ENCODE results near the gene ALOX12.
"Not testable (repeated sequence)": the region's sequence is repeated elsewhere in the genome, so short reads cannot be mapped to it uniquely, and the experiment has no call there.

Gene ALOX12

GRCh38 chr17:7047566-7047965, 51.7 kb downstream of the ALOX12 start:
- Histone ChIP-seq H3K4me2 (ENCODE audit: low read length) (no peak overlapping the region), H3K27me3 (ENCODE audit: insufficient read depth, low read length, poor library complexity) (peaks cover 7% of the 10 kb centered on the region), H3K9ac (ENCODE audit: low read length) (no peak overlapping the region), H3K18ac (ENCODE audit: low read length) (no peak overlapping the region), H3K4ac (ENCODE audit: low read depth, low read length) (no peak overlapping the region), H2BK5ac (ENCODE audit: low read length) (no peak overlapping the region), H4K5ac (ENCODE audit: low read length) (no peak overlapping the region), H3K79me1 (ENCODE audit: low read length) (no peaks in the 10 kb centered on the region), H3K4me3 (ENCODE audit: low read length) (no peak overlapping the region), H3K36me3 (ENCODE audit: control insufficient read depth, insufficient read depth, low read length) (no peaks in the 10 kb centered on the region), H2BK120ac (ENCODE audit: low read depth, low read length) (no peak overlapping the region), H3K23ac (ENCODE audit: low read length) (no peak overlapping the region), H3K56ac (ENCODE audit: low read length) (no peak overlapping the region), H3K27ac (ENCODE audit: low read depth, low read length) (no peak overlapping the region), H2BK15ac (replicated peaks; ENCODE audit: low read depth) (no peak overlapping the region), H2AK5ac (ENCODE audit: low read length) (no peak overlapping the region), H3K79me2 (ENCODE audit: control insufficient read depth, insufficient read depth, low read length) (no peaks in the 10 kb centered on the region), H4K8ac (ENCODE audit: low read depth, low read length) (no peak overlapping the region), H3K4me1 (ENCODE audit: control insufficient read depth, low read depth, low read length) (peaks cover 2% of the 10 kb centered on the region)
- no CpG with 5 or more reads among the region's 6 CpGs for WGBS (ENCODE audit: extremely low coverage, insufficient coverage, low lambda C conversion rate)
- DNase-seq, result no peak

DNA sequence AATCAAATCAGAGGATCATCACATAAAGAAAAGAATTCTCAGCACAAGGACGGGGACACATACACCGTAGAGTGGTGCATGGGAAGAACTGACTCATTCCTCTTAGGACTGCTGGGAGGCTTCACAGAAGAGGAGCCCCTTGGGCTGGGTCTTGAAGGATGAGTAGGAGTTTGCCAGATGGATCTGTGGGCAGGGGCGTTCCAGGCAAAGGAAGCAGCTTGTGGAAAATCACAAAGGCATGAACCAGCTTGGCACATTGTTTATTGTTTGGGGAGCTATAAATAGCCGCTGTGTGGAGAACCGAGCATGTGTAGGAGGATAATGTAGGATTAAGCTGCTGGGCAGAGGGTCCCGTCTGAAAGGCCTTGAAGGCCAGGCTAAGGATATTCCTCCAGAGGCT, 53.1 kb downstream of the ALOX12 start:
- H2BK5ac ChIP-seq (ENCODE audit: low read length), result no peak overlapping the region
- H3K79me2 ChIP-seq (ENCODE audit: control insufficient read depth, insufficient read depth, low read length), result no peaks in the 10 kb centered on the region
- no peak overlapping the region for H4K5ac ChIP-seq (ENCODE audit: low read length)
- H3K4me3 ChIP-seq (ENCODE audit: low read length), result no peak overlapping the region
- no peak overlapping the region for H3K18ac ChIP-seq (ENCODE audit: low read length)
- no peak overlapping the region for H2AK5ac ChIP-seq (ENCODE audit: low read length)
- H3K4ac ChIP-seq (ENCODE audit: low read depth, low read length), result no peak overlapping the region
- peaks cover 3% of the 10 kb centered on the region for H3K27me3 ChIP-seq (ENCODE audit: insufficient read depth, low read length, poor library complexity)
- no peaks in the 10 kb centered on the region for H3K36me3 ChIP-seq (ENCODE audit: control insufficient read depth, insufficient read depth, low read length)
- no peak overlapping the region for H2BK15ac ChIP-seq (replicated peaks; ENCODE audit: low read depth)
- DNase-seq, result no peak
- H4K8ac ChIP-seq (ENCODE audit: low read depth, low read length), result no peak overlapping the region
- no peak overlapping the region for H3K56ac ChIP-seq (ENCODE audit: low read length)
- peaks cover 2% of the 10 kb centered on the region for H3K4me1 ChIP-seq (ENCODE audit: control insufficient read depth, low read depth, low read length)
- H2BK120ac ChIP-seq (ENCODE audit: low read depth, low read length), result no peak overlapping the region
- H3K23ac ChIP-seq (ENCODE audit: low read length), result no peak overlapping the region
- H3K79me1 ChIP-seq (ENCODE audit: low read length), result no peaks in the 10 kb centered on the region
- WGBS (ENCODE audit: extremely low coverage, insufficient coverage, low lambda C conversion rate), result no CpG with 5 or more reads among the region's 6 CpGs
- no peak overlapping the region for H3K9ac ChIP-seq (ENCODE audit: low read length)
- H3K4me2 ChIP-seq (ENCODE audit: low read length), result no peak overlapping the region
- no peak overlapping the region for H3K27ac ChIP-seq (ENCODE audit: low read depth, low read length)

- H3K23ac ChIP-seq (ENCODE audit: low read length); H3K27me3 ChIP-seq (ENCODE audit: insufficient read depth, low read length, poor library complexity); H2BK120ac ChIP-seq (ENCODE audit: low read depth, low read length); H2AK5ac ChIP-seq (ENCODE audit: low read length); H3K4me1 ChIP-seq (ENCODE audit: control insufficient read depth, low read depth, low read length); H3K4ac ChIP-seq (ENCODE audit: low read depth, low read length); H3K56ac ChIP-seq (ENCODE audit: low read length); H3K4me2 ChIP-seq (ENCODE audit: low read length); H3K9ac ChIP-seq (ENCODE audit: low read length); H3K79me2 ChIP-seq (ENCODE audit: control insufficient read depth, insufficient read depth, low read length); H3K4me3 ChIP-seq (ENCODE audit: low read length); H2BK5ac ChIP-seq (ENCODE audit: low read length); H4K8ac ChIP-seq (ENCODE audit: low read depth, low read length); H3K18ac ChIP-seq (ENCODE audit: low read length); H2BK15ac ChIP-seq (replicated peaks; ENCODE audit: low read depth); H3K79me1 ChIP-seq (ENCODE audit: low read length); DNase-seq; H3K27ac ChIP-seq (ENCODE audit: low read depth, low read length); H3K36me3 ChIP-seq (ENCODE audit: control insufficient read depth, insufficient read depth, low read length); H4K5ac ChIP-seq (ENCODE audit: low read length): not testable (repeated sequence)
- no CpG with 5 or more reads among the region's 9 CpGs for WGBS (ENCODE audit: extremely low coverage, insufficient coverage, low lambda C conversion rate)
Measured at GRCh38 chr17:7050583-7050982, 54.7 kb downstream of the ALOX12 start.

GRCh38 chr17:7056386-7056785, 60.5 kb downstream of the ALOX12 start:
- H4K5ac ChIP-seq (ENCODE audit: low read length), result no peak overlapping the region
- no peak overlapping the region for H2AK5ac ChIP-seq (ENCODE audit: low read length)
- H3K56ac ChIP-seq (ENCODE audit: low read length), result no peak overlapping the region
- no peak overlapping the region for H2BK15ac ChIP-seq (replicated peaks; ENCODE audit: low read depth)
- H2BK120ac ChIP-seq (ENCODE audit: low read depth, low read length), result no peak overlapping the region
- no peak overlapping the region for H3K27ac ChIP-seq (ENCODE audit: low read depth, low read length)
- H3K4ac ChIP-seq (ENCODE audit: low read depth, low read length), result no peak overlapping the region
- no peaks in the 10 kb centered on the region for H3K4me1 ChIP-seq (ENCODE audit: control insufficient read depth, low read depth, low read length)
- no peak overlapping the region for H3K4me2 ChIP-seq (ENCODE audit: low read length)
- no peaks in the 10 kb centered on the region for H3K27me3 ChIP-seq (ENCODE audit: insufficient read depth, low read length, poor library complexity)
- H3K18ac ChIP-seq (ENCODE audit: low read length), result no peak overlapping the region
- no peak for DNase-seq
- H3K9ac ChIP-seq (ENCODE audit: low read length), result no peak overlapping the region
- no peaks in the 10 kb centered on the region for H3K79me1 ChIP-seq (ENCODE audit: low read length)
- H2BK5ac ChIP-seq (ENCODE audit: low read length), result no peak overlapping the region
- H3K79me2 ChIP-seq (ENCODE audit: control insufficient read depth, insufficient read depth, low read length), result no peaks in the 10 kb centered on the region
- H4K8ac ChIP-seq (ENCODE audit: low read depth, low read length), result no peak overlapping the region
- no CpG with 5 or more reads among the region's 4 CpGs for WGBS (ENCODE audit: extremely low coverage, insufficient coverage, low lambda C conversion rate)
- H3K23ac ChIP-seq (ENCODE audit: low read length), result no peak overlapping the region
- H3K4me3 ChIP-seq (ENCODE audit: low read length), result no peak overlapping the region
- H3K36me3 ChIP-seq (ENCODE audit: control insufficient read depth, insufficient read depth, low read length), result no peaks in the 10 kb centered on the region

DNA sequence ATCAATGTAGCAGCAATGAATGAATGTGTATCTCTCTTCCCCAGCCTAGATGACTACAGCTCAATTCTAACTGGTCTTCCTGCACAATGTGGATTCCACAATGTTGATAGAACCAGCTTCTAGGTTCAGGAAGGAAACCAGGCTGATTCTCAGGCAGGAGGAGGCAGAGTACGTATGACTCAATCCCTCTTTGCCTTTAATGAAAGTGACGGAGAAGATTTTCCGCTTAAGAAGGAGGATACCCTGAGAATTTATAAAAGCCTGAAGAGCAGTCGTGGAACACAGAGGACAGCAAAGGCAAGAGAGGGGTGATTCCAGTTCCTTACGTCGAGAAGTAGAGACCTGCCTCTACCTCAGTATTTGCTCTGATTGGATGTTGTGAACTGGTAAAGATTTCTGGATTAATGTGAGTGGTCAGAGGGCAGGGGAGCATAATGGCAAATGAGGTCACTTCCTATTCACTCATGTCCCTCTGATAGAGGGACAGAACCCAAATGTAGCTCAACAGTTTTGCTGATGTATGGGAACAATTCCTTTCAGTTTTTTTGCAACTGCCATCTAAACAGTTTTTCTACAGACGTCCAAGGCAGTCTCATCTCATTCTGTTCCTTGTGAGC, 63.1 kb downstream of the ALOX12 start:
- no peaks in the 10 kb centered on the region for H3K79me1 ChIP-seq (ENCODE audit: low read length)
- DNase-seq, result no peak
- no peaks in the 10 kb centered on the region for H3K4me1 ChIP-seq (ENCODE audit: control insufficient read depth, low read depth, low read length)
- H3K56ac ChIP-seq (ENCODE audit: low read length), result no peak overlapping the region
- no peak overlapping the region for H3K4me3 ChIP-seq (ENCODE audit: low read length)
- H3K18ac ChIP-seq (ENCODE audit: low read length), result no peak overlapping the region
- H3K4me2 ChIP-seq (ENCODE audit: low read length), result no peak overlapping the region
- no peak overlapping the region for H2BK120ac ChIP-seq (ENCODE audit: low read depth, low read length)
- WGBS (ENCODE audit: extremely low coverage, insufficient coverage, low lambda C conversion rate), result no CpG with 5 or more reads among the region's 7 CpGs
- H4K8ac ChIP-seq (ENCODE audit: low read depth, low read length), result no peak overlapping the region
- no peaks in the 10 kb centered on the region for H3K27me3 ChIP-seq (ENCODE audit: insufficient read depth, low read length, poor library complexity)
- no peaks in the 10 kb centered on the region for H3K79me2 ChIP-seq (ENCODE audit: control insufficient read depth, insufficient read depth, low read length)
- no peak overlapping the region for H3K4ac ChIP-seq (ENCODE audit: low read depth, low read length)
- H2BK15ac ChIP-seq (replicated peaks; ENCODE audit: low read depth), result no peak overlapping the region
- H4K5ac ChIP-seq (ENCODE audit: low read length), result no peak overlapping the region
- no peak overlapping the region for H3K9ac ChIP-seq (ENCODE audit: low read length)
- H3K27ac ChIP-seq (ENCODE audit: low read depth, low read length), result no peak overlapping the region
- H3K36me3 ChIP-seq (ENCODE audit: control insufficient read depth, insufficient read depth, low read length), result no peaks in the 10 kb centered on the region
- no peak overlapping the region for H2BK5ac ChIP-seq (ENCODE audit: low read length)
- H3K23ac ChIP-seq (ENCODE audit: low read length), result no peak overlapping the region
- H2AK5ac ChIP-seq (ENCODE audit: low read length), result no peak overlapping the region
